NT2/D1 (cell line): ENCODE measurements around the gene ZNF92.
"Not testable (repeated sequence)": the region's sequence is repeated elsewhere in the genome, so short reads cannot be mapped to it uniquely, and the experiment has no call there.

Experiments
- DNase-seq: peaks from one replicate; pipeline ENCODE4 v3.0.0-alpha.2; 2011; ENCODE audit warnings: low read depth, low spot score
- H3K27me3 ChIP-seq: 2 replicates; pipeline ENCODE4 v1.6.0; 2011; ENCODE audit warnings: mild to moderate bottlenecking; ENCODE audit not compliant: insufficient read length, insufficient read depth
- H3K36me3 ChIP-seq: 2 replicates; pipeline ENCODE4 v1.6.1; 2011; ENCODE audit warnings: mild to moderate bottlenecking, low read length, mixed read lengths; ENCODE audit not compliant: insufficient read depth, insufficient read length
- H3K4me1 ChIP-seq: 2 replicates; pipeline ENCODE4 v1.5.1; 2011; ENCODE audit not compliant: insufficient read depth, insufficient read length
- H3K4me3 ChIP-seq: 2 replicates; pipeline ENCODE4 v1.5.1; 2011; ENCODE audit warnings: low read depth; ENCODE audit not compliant: insufficient read length
- H3K9ac ChIP-seq: 2 replicates; pipeline ENCODE4 v1.6.0; 2011; ENCODE audit warnings: low read depth; ENCODE audit not compliant: insufficient read length
- H3K9me3 ChIP-seq: 2 replicates; pipeline ENCODE4 v1.5.1; 2011; ENCODE audit warnings: mild to moderate bottlenecking, low read length; ENCODE audit not compliant: insufficient read depth
- SUZ12 ChIP-seq: IDR thresholded peaks from 2 replicates; pipeline ENCODE4 v1.6.1; 2011; ENCODE audit not compliant: insufficient read length, insufficient read depth; ENCODE audit errors: extremely low read depth
- YY1 ChIP-seq: IDR thresholded peaks from 2 replicates; pipeline ENCODE4 v1.6.1; 2011; ENCODE audit not compliant: insufficient read length, insufficient read depth
- ZNF274 ChIP-seq: IDR thresholded peaks from 2 replicates; pipeline ENCODE4 v1.6.1; 2011; ENCODE audit warnings: mild to moderate bottlenecking, low read depth, low read length

ZNF92 gene

DNA sequence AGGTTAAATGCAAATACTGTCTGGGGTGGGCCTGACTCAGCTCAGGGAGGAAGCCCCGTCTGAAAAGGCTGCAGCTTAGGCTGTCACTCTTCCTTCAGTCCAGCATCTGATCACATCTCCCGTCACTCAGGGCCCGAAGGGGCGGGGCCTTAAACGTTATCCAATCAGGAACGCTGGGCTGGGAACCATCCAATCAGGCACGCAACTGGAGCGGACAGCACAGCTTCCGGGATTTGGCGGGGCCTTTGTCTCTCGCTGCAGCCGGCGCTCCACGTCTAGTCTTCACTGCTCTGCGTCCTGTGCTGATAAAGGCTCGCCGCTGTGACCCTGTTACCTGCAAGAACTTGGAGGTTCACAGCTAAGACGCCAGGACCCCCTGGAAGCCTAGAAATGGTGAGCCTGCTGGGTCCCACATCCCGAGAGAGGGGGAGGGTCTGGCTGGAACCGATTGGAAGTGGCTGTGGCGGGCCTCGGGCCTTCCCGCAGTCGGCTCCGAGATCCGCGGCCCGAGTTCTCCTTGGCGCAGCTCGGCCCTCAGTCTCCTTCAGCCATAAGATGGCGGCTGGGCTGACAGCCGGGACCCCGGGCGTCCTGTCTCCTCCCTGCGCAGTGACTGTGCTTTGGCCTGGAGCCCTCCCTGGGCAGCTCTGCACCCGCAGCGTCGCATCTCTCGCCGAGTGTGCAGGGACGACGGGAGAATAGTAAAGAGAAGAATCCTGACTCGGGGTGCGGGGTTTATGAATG is at the start of gene ZNF92:
Gene ZNF92, plus strand, starts transcription at position 248 of the 744 bp plus-strand sequence. Its CDS starts 143 bp downstream, at position 391.
- H3K9ac ChIP-seq = peak within 1 kb of the TSS; percentile 96
- H3K36me3 ChIP-seq = peaks cover 25% of the 10 kb centered on the region
- no peaks in the 10 kb centered on the region for H3K9me3 ChIP-seq
- DNase-seq = peak; percentile 100
- no peaks in the 10 kb centered on the region for H3K4me1 ChIP-seq
- peak within 1 kb of the TSS; percentile 95 for H3K4me3 ChIP-seq
- no peaks in the 10 kb centered on the region for H3K27me3 ChIP-seq
- TF ChIP-seq SUZ12 = no peak
- TF ChIP-seq YY1 = no peak
- no peak for TF ChIP-seq ZNF274

DNA sequence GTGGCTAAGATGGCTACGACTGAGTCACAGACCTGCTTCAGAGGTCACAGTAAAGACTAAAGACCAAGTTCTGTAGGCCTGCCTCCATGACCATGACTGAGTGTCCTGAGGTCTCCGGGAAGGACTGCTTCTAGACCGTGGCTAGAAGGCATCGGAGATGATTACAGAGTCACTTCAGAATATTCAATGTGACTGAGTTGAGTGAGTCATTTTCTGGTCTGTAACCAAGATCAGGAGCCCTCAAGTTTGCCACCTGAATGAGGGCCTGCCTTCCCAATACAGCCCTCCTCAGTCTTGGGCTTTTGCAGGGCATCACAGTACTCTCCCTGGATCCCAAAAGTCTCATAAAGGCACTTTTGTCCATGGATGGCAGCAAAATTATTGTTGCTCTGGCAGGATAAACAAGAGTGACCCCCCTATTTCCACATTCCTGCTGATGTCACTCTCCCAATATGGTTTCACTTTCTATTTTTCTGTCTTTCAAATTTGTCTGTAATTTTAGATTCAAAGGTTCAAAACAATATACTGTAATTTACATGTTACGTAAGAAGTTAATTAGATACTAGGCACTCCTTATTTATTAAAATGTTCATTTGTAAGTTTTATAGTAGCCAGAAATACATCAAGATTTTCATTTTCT is 47.7 kb upstream of the ZNF92 start:
- no peak for DNase-seq
- no peak overlapping the region for H3K9ac ChIP-seq
- no peak overlapping the region for H3K4me3 ChIP-seq
- H3K4me1 ChIP-seq = no peaks in the 10 kb centered on the region
- no peak for TF ChIP-seq ZNF274
- no peak for TF ChIP-seq SUZ12
- no peak for TF ChIP-seq YY1
- H3K36me3 ChIP-seq = no peaks in the 10 kb centered on the region
- H3K27me3 ChIP-seq = no peaks in the 10 kb centered on the region
- no peaks in the 10 kb centered on the region for H3K9me3 ChIP-seq

DNA sequence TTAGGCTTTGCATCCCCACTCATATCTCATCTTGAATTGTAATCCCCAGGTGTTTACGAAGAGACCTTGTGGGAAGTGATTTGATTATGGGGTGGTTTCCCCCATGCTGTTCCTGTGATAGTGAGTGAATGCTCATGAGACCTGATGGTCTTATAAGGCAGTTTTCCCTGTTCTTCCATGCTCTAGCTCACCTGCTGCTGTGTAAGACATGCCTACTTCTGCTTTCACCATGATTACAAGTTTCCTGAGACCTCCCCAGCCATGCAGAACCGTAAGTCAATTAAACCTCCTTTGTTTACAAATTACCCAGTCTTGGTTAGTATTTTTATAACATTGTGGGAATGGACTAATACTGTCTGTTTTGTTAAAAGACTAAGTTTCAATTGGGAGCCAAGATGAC is 35.3 kb upstream of the ZNF92 start:
- no peak overlapping the region for H3K9ac ChIP-seq
- no peak for TF ChIP-seq SUZ12
- no peak for TF ChIP-seq YY1
- TF ChIP-seq ZNF274 = no peak
- no peaks in the 10 kb centered on the region for H3K36me3 ChIP-seq
- no peaks in the 10 kb centered on the region for H3K4me1 ChIP-seq
- no peak for DNase-seq
- no peaks in the 10 kb centered on the region for H3K9me3 ChIP-seq
- H3K27me3 ChIP-seq = no peaks in the 10 kb centered on the region
- H3K4me3 ChIP-seq = no peak overlapping the region

DNA sequence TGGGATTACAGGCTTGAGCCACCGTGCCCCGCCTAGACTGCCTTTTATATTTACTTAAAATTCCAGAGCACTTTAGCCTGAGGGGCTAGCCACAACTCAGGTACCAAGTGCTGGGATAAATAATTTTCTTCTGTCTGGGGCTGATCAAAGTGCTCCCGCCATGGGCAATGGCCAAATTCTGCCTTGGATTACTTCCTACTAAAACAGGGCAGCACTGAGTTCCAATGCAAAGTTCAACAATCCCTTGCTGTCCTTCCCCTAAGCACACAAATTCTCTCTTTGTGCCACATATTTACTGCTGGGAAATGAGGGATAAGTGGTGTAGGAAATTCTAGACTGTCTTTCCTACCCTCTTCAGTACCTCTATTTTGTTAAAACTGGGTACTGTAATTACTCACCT is 34.4 kb upstream of the ZNF92 start:
- TF ChIP-seq YY1 = no peak
- no peak for TF ChIP-seq SUZ12
- TF ChIP-seq ZNF274 = no peak
- Histone ChIP-seq H3K9ac (no peak overlapping the region), H3K9me3 (no peaks in the 10 kb centered on the region), H3K4me3 (no peak overlapping the region), H3K36me3 (no peaks in the 10 kb centered on the region), H3K27me3 (no peaks in the 10 kb centered on the region), H3K4me1 (no peaks in the 10 kb centered on the region)
- DNase-seq = no peak

DNA sequence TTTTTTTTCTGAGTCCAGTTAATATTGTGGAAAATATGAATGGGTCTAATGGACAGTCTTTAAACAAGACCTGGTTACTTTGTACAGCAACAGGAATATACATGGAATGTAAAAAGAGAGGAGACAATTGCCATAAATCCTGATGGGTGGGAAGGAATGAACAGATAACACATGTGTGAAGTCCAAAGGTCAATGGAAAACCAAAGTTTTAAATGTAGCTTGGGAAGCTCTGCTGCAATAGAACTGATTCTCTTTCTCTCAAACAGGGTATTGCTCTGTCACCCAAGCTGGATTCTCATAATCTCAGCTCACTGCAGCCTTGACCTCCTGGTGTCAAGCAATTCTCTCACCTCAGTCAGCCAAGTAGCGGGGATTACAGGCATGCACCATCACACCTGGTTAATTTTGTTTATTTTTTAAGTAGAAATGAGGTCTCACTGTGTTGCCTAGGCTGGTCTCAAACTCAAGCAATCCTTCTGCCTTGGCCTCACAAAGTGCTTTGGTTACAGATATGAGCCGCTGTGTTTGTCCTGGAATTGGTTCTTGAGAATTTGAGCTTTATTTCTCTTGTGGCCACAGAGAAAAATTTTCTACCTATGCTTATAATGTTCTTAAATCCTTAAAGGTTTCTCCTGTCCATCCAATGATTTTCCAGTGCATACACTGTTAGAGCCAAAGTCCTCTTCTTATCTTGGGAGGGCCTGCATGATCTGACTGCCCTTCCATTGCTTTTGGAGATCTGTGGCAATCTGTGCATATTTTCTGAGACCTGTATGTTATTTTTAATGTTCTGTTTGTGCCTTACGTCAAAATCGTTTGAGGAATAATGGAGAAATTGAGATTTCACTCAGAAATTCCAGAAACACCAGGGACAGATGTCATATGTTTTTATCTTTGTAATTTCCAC is 30.7 kb upstream of the ZNF92 start:
- Histone ChIP-seq H3K36me3 (no peaks in the 10 kb centered on the region), H3K27me3 (no peaks in the 10 kb centered on the region), H3K4me1 (no peaks in the 10 kb centered on the region), H3K9me3 (no peaks in the 10 kb centered on the region), H3K4me3 (no peak overlapping the region), H3K9ac (no peak overlapping the region)
- TF ChIP-seq ZNF274 (no peak), SUZ12 (no peak), YY1 (no peak)
- DNase-seq = no peak

- H3K9me3 ChIP-seq, DNase-seq, H3K27me3 ChIP-seq: not testable (repeated sequence)
These were observed 29.1 kb upstream of the ZNF92 start for GRCh38 chr7:65344541-65344940.

GRCh38 chr7:65354263-65354662 is 19.4 kb upstream of the ZNF92 start:
- no peak for TF ChIP-seq YY1
- TF ChIP-seq ZNF274 = no peak
- no peak for TF ChIP-seq SUZ12

More at GRCh38 chr7:65344541-65344940, 29.1 kb upstream of the ZNF92 start:
- H3K9ac ChIP-seq, H3K36me3 ChIP-seq, H3K4me3 ChIP-seq, H3K4me1 ChIP-seq: not testable (repeated sequence)

More at GRCh38 chr7:65354263-65354662, 19.4 kb upstream of the ZNF92 start:
- Histone ChIP-seq H3K4me3 (no peak overlapping the region), H3K9ac (no peak overlapping the region), H3K36me3 (no peaks in the 10 kb centered on the region), H3K27me3 (no peaks in the 10 kb centered on the region), H3K9me3 (no peaks in the 10 kb centered on the region), H3K4me1 (no peaks in the 10 kb centered on the region)
- DNase-seq = no peak
